Gastroesophageal sphincter (tissue), 4 donors: ENCODE results near the gene ZNF76. TPM values are rescaled to one million over a fixed set of nuclear protein-coding genes. Genes with fewer than 3 reads are reported as not detected.

Source experiments
- ATAC-seq: fragments of 150-250 bp; one replicate; pipeline ENCODE4 v1.9.1; 2016; ENCODE audit warnings: mild to moderate bottlenecking, moderate library complexity
- H3K27ac ChIP-seq, 4 donors: fragments of 200-600 bp; sonication (generic) in 3 of 4; 1 replicate in 3 of 4; 2 replicates in 1 of 4; pipeline ENCODE4 v1.5.1; 2016 to 2019
- H3K27me3 ChIP-seq: fragments of 200-600 bp; sonication (generic); one replicate; pipeline ENCODE4 v1.5.1; 2019
- H3K36me3 ChIP-seq, 2 donors: fragments of 200-600 bp; sonication (generic); one replicate each; pipeline ENCODE4 v1.5.1; 2019; ENCODE audit warnings: control low read depth in 1 of 2
- H3K4me1 ChIP-seq, 3 donors: fragments of 200-600 bp; sonication (generic); 1 replicate in 2 of 3; 2 replicates in 1 of 3; pipeline ENCODE4 v1.5.1; 2016 to 2019; ENCODE audit warnings: control low read depth in 2 of 3
- H3K4me3 ChIP-seq, 2 donors: fragments of 200-600 bp; sonication (generic); one replicate each; pipeline ENCODE4 v1.5.1; 2019; ENCODE audit warnings: mild to moderate bottlenecking in 1 of 2, moderate library complexity in 1 of 2
- H3K9me3 ChIP-seq, 3 donors: fragments of 200-600 bp; sonication (generic); one replicate each; pipeline ENCODE4 v1.5.1; 2017 to 2019; ENCODE audit warnings: control low read depth in 2 of 3
- CTCF ChIP-seq, 4 experiments: fragments of 200-600 bp in 2 of 4; fragments of 450-650 bp in 2 of 4; sonication (generic) in 1 of 4; IDR thresholded peaks; one replicate each; pipeline ENCODE4 v1.5.1; 2017 to 2019; ENCODE audit warnings: antibody characterized with exemption in 4 of 4, mild to moderate bottlenecking in 2 of 4, moderate library complexity in 2 of 4
- EP300 ChIP-seq: sonication (generic); formaldehyde crosslinking; IDR thresholded peaks from one replicate; pipeline ENCODE4 v1.6.1; 2017; ENCODE audit warnings: antibody characterized with exemption, mild to moderate bottlenecking
- POLR2A ChIP-seq, 2 donors: fragments of 450-650 bp; IDR thresholded peaks; one replicate each; pipeline ENCODE4 v1.6.1; 2017; ENCODE audit warnings: antibody characterized with exemption in 2 of 2, mild to moderate bottlenecking in 2 of 2, moderate library complexity in 1 of 2
- POLR2AphosphoS5 ChIP-seq: sonication (generic); formaldehyde crosslinking; IDR thresholded peaks from one replicate; pipeline ENCODE4 v1.6.1; 2017; ENCODE audit warnings: antibody characterized with exemption
- WGBS, 2 donors: methylation state at CpG; one replicate each; pipeline ENCODE4 v1.1.5; 2018; ENCODE audit warnings: low coverage in 1 of 2; 5-methylcytosine and 5-hydroxymethylcytosine counted together
- total RNA-seq, 4 donors: library from RNA; depleted of rRNA; stranded (reverse); fragments of >200 nt; gene quantifications; one replicate each; pipeline ENCODE4 v1.1.0, GENCODE V29; 2016

Gene ZNF76
- total RNA-seq, 4 donors from 2014 or later: 21.3 to 46.9 (median 40.1) TPM

- H3K4me3 ChIP-seq: no peak overlapping the region
- H3K36me3 ChIP-seq: peaks cover 0 to 30% of the 10 kb centered on the region in 2 donors
- H3K27ac ChIP-seq: peak overlapping the region in 2 of 4 donors; percentile 38 to 43
- ATAC-seq: no peak
- 74 to 88% methylated on average over 3 to 4 of the region's 4 CpGs for WGBS, 2 donors
- H3K27me3 ChIP-seq: no peaks in the 10 kb centered on the region
- TF ChIP-seq POLR2AphosphoS5 (no peak), CTCF (IDR thresholded peaks at IDR 0.05) (no peak), EP300 (no peak), POLR2A (IDR thresholded peaks at IDR 0.05) (no peak)
- H3K9me3 ChIP-seq: peaks cover 0 to 7% (median 0%) of the 10 kb centered on the region in 3 donors
- H3K4me1 ChIP-seq: peaks cover 5 to 54% (median 7%) of the 10 kb centered on the region in 3 donors
Observed at GRCh38 chr6:35239581-35239980, 20.0 kb upstream of the ZNF76 start.

- peak; percentile 67 for ATAC-seq
- Histone ChIP-seq H3K27me3 (no peaks in the 10 kb centered on the region), H3K9me3 (no peaks in the 10 kb centered on the region), H3K4me3 (no peak overlapping the region), H3K36me3 (peaks cover 0 to 41% of the 10 kb centered on the region in 2 donors), H3K4me1 (peaks cover 5 to 54% (median 7%) of the 10 kb centered on the region in 3 donors), H3K27ac (peak overlapping the region in 2 of 4 donors; percentile 38 to 41)
- WGBS, 2 donors: 38 to 57% methylated on average over 5 to 9 of the region's 12 CpGs
- TF ChIP-seq CTCF (IDR thresholded peaks at IDR 0.05) (peak; percentile 88 to 98 (median 93)), POLR2AphosphoS5 (no peak)
Observed at GRCh38 chr6:35240838-35241801, 18.4 kb upstream of the ZNF76 start.

GRCh38 chr6:35242486-35242885, 17.0 kb upstream of the ZNF76 start:
- H3K36me3 ChIP-seq: peaks cover 0 to 44% of the 10 kb centered on the region in 2 donors
- H3K27ac ChIP-seq: no peak overlapping the region
- no CpG with 5 or more reads among the region's 5 CpGs for WGBS, 2 donors
- H3K4me3 ChIP-seq: no peak overlapping the region
- no peaks in the 10 kb centered on the region for H3K9me3 ChIP-seq
- H3K27me3 ChIP-seq: no peaks in the 10 kb centered on the region
- TF ChIP-seq POLR2A (IDR thresholded peaks at IDR 0.05) (no peak), CTCF (IDR thresholded peaks at IDR 0.05) (no peak), EP300 (no peak), POLR2AphosphoS5 (no peak)
- no peak for ATAC-seq
- peaks cover 5 to 54% (median 7%) of the 10 kb centered on the region in 3 donors for H3K4me1 ChIP-seq

GRCh38 chr6:35242906-35243305, 16.6 kb upstream of the ZNF76 start:
- no peak for TF ChIP-seq EP300
- no peak for TF ChIP-seq POLR2AphosphoS5
- TF ChIP-seq CTCF (IDR thresholded peaks at IDR 0.05): no peak
- TF ChIP-seq POLR2A (IDR thresholded peaks at IDR 0.05): no peak
- no peaks in the 10 kb centered on the region for H3K9me3 ChIP-seq
- no peak overlapping the region for H3K4me3 ChIP-seq
- WGBS, 2 donors: no CpG with 5 or more reads among the region's 13 CpGs
- ATAC-seq: no peak
- peaks cover 3 to 54% (median 7%) of the 10 kb centered on the region in 3 donors for H3K4me1 ChIP-seq
- H3K27ac ChIP-seq: no peak overlapping the region
- H3K36me3 ChIP-seq: peaks cover 0 to 44% of the 10 kb centered on the region in 2 donors
- H3K27me3 ChIP-seq: no peaks in the 10 kb centered on the region
